RKO (cell line): ENCODE results near the gene CARD9.

Source experiments
- DNase-seq: peaks from one replicate; pipeline ENCODE4 v3.0.0-alpha.2; 2016; ENCODE audit warnings: low spot score

The CARD9 gene

GRCh38 chr9:136401173-136401922 lies 27.9 kb upstream of the CARD9 start:
- no peak for DNase-seq

DNA sequence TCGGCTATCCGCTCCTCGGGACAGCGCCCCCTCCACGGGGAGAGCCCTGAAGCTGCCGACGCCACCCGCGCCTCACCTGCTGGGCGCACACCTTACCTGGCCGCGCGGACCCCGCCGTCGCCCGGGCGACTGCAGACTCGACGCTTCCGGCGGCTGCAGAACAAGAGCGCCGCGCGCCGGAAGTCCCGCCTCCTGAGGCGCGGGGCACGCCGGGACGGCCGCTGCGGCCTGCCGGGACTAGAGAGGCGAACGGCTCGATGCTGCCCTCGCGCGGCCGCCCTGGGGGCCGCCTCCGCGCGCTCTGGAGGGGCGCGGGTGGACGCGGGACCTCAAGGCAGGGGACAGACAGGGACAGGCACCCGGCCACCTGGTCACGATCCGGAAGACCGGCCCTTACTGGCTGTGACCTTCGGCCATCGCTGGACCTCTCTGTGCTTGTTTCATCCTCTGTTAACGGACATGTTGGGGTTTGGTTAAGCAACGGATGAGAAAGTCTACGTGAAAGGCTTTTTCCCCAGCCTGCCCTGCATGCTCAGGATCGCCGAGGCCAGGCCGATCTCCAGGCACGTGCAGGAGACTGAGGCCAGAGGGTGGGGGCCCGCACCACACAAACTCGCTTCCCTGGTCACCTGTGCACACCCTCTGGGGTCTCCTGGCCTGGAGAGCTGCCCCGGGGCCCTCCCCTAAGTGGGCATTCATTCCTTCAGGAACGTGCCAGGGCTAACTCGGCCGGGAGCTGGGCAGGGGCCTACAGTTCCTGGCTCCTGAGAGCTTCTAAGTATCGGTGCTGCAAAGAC lies 26.8 kb upstream of the CARD9 start, which contains the start of gene SNAPC4:
TSS of gene SNAPC4 (minus strand) at position 133 of the 797 bp plus-strand sequence. CDS start 1,742 bp downstream, outside the sequence.
- DNase-seq, result peak; percentile 95

GRCh38 chr9:136399176-136400037 lies 25.9 kb upstream of the CARD9 start:
- peak; percentile 66 for DNase-seq

DNA sequence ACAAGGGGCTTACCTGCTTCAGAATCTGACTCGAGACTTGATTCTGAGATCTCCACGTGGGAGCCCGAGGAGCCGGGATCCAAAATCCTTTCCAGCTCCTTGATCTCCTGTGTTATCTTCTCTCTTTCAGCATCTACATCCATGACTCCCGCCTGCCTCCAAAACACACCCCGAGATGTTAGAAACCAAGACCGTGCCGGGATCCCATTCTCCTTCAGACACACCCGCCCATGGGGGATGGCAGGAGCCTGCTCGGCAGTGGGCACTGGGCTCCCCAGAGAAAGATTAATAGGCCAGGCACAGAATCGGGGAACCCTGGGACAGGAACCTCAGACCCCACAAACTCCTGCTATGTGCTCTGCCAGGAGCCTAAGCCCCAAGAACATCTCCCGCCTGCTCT lies 24.8 kb upstream of the CARD9 start:
- DNase-seq, result no peak

DNA sequence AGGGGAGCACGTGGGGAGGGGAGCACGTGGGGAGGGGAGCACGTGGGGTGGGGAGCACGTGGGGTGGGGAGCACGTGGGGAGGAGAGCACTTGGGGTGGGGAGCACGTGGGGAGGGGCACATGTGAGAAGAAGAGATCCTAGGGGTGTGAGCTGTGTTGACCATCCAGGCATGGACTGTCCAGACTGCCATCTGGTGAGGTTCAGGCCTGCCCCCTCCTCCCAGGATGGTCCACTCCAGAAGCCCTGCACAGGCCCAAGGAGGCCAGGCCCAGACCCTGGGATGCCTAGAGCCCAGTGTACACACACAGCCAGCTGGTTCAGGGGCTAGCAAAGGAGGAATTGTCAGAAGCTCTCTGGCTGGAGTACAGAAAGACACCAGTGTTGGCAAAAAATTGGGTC lies 24.2 kb upstream of the CARD9 start:
- no peak for DNase-seq

DNA sequence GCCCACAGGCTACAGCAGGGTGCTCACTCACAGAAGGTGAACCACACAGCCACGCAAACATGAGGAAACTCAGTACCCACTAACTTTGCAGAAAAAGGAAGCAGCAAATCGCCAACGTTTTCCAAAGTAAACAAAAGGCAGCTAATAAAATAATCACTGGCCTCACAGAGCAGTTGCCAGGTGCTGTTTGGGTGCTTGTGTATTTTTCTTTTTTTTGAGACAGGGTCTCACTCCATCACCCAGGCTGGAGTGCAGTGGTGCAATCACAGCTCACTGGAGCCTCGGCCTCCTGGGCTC lies 22.7 kb upstream of the CARD9 start:
- DNase-seq, result no peak

GRCh38 chr9:136395345-136396218 lies 22.1 kb upstream of the CARD9 start:
- DNase-seq, result no peak

- no peak for DNase-seq
Observed at GRCh38 chr9:136395020-136395340, 21.5 kb upstream of the CARD9 start.

DNA sequence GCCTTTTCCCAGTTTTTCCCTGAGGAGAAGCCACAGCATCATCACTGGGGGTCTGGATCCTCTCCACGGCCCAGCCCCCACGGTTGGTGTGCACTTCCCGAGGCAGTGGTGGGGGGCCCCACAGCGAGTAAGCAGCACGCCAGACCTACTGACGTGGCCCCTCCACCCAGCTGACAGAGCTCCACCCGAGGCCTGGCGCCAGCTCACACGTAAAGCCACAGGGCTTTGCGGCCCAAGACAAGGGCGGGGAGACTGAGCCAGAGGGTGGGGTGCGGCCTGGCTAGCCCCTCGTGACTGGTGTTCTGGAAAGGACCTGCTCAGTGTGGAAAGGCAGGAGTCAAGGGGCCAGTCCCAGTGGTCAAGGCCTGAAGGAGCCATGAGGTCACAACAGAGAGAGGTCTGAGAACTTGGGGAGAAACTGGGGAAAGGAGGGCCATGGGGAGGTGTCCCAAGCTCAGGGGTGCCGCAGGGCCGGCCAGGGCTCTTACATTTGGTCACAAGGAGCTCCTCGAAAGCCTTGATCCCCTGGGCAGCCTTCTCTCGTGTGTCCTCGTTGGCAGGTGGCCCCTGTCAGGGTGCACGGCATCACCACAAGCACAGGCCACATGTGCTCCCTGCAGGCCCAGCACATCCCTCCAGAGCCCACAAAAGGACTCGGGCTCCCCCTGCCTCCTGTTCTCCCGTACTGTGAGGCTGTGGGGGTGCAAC lies 21.0 kb upstream of the CARD9 start:
- DNase-seq, result no peak

- no peak for DNase-seq
Observed at GRCh38 chr9:136393531-136393930, 20.1 kb upstream of the CARD9 start.

DNA sequence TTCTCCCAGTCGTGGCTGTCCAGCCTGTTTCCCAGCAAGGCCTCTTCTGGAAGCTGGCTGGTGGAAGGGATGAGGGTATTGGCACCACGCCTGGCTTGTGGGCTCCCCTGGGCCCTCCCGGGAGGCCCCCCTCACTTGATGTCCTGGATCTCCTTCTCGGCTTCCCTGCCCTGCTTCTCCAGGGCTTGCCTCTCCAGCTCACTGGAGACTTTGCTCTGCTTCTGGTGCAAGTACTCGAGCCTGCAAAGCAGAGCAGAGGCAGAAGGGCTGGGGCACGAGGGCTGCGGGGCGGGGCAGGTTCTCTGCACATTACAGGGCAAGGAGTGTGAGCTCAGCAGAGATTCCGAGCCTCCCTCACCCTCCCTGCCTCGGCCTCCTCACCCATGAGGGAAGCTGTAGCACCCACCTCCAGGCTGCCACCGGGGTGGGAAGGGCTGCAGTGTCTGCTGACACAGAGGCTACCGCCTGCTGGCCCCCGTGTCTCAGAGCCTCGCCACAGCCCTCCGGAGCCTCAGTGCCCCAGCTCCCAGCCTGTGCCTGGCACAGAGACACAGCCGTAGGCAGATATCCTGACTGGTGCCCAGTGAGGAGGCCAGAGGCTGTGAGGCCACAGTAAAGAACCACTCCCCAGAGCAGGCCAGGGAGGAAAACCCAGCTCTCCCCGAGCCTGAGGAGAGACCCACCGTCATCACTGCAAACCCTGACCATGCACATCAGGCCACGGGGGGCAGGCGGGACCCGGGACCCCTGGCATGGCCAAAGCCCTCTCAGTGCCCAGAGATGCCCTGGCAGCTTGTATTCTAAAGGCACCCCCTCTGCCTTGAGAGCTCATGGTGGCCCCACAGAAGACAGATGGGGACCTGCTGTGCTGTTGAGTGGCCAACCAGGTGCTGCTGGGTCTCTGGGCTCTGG lies 19.3 kb upstream of the CARD9 start:
- no peak for DNase-seq

GRCh38 chr9:136391737-136392537 lies 18.5 kb upstream of the CARD9 start:
- DNase-seq, result no peak

DNA sequence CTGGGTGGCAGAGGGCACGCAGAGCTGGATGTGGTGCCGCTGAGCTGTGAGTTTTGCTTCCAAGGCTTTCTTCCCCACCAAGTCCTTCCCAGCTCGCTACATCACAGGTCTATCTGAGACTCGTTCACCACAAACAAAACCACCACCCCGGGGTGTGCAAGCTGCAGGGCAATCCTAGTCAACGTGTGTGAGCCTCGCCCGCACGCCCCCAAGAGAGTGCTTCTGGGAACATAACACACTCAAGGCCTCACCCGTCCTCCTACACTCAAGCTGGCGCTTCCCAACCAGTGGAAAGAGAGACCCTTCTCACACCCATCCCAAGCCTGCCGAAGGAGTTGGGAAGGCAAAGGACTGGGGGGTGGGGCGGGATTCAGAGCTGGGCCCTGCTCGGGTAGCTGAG lies 15.9 kb upstream of the CARD9 start:
- no peak for DNase-seq

GRCh38 chr9:136387217-136387616 lies 13.7 kb upstream of the CARD9 start:
- no peak for DNase-seq

- DNase-seq, result no peak
Observed at GRCh38 chr9:136386018-136386417, 12.5 kb upstream of the CARD9 start.

DNA sequence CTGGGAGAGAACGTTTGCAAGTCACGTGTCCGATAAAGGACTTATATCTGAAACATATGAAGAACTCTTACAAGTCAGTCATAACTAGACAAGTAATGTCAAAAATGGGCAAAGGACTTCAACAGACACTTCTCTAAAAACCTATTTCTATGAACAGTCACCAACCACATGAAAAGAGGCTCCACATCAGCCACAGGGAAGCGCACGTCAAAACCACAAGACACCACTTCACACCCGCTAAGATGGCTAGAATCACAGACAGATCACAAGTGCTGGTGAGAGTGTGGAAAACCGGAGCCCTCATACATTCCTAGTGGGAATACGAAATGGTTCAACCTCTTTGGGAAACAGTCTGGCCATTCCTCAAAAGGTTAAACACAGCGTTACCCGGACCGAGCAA lies 11.5 kb upstream of the CARD9 start:
- DNase-seq, result no peak

DNA sequence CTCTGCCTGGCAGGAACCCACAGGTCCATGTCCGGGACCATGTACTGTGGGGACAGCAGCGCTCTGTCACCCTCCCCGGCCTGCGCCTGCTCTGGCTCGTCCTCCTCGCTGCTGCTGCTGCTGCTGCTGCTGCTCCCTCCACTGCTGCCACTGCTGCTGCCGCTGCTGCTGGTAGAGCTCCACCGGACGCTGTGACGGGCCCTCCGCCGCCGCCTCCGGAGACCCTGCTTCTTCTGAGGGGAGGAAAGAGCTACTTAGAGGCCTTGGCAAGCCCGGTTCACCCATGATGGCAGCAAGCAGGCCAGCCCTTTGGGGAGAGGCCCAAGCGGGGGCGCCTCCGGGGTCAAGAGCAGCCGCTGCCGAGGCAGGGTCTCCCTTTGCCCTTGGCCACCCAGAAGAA lies 10.0 kb upstream of the CARD9 start:
- no peak for DNase-seq

DNA sequence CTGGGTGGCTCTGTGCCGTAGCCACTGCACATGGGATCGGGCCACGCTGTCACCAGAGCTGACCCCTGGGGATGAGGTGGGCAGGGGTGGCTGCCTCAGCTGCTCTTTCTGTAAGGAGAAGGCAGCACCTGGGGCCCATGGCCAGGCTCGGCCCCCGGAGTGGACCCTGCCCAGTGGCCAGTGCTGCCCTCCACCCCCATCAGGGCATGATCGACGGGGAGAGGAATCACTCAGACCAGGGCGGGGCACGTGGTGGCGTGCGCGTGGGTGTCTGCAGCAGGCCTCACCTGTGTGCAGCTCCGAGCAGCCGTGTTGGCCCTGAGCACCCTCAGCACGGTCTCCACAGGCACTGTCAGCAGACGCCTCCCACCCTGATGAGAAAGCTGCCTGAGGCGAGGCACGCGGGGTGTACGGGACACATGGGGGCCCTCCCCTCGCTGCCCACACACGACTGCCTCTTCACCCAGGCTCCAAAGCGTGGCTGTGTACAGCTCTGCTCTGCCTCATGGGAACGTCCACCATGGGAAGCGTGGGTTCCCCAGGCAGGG lies 8.6 kb upstream of the CARD9 start:
- DNase-seq, result no peak

DNA sequence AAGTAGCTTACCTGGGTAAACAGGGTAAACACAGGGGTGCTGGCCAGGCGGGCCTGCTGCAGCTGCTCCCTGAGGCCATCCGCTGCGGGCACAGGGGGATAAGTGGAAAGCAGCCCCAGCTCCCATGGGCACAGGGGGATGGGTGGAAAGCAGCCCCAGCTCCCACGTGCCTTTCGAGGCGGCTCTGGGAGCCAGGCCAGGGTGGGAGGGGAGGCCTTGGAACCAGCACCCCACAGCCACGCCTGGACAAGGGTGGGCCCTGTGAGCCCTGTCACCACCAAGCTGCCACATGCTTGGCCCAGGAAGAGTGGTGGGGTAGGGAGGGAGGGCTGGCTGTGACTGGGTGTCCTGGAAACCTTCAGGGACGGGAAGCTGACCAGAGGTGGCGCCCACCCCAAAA lies 7.8 kb upstream of the CARD9 start:
- no peak for DNase-seq
